Kidney (tissue), 14 donors: Measurements from ENCODE around the gene PLEKHM1. TPM values are rescaled to one million over a fixed set of nuclear protein-coding genes. Genes with fewer than 3 reads are reported as not detected.

ENCODE experiments used
- DNase-seq, 5 donors: peaks; one replicate each; pipeline ENCODE4 v3.0.0-alpha.2; 2013 to 2020
- FAIRE-seq: peaks from 2 replicates; lab custom pipeline; 2012; peaks lifted over from hg19 to GRCh38; lab: Jason Lieb, UNC
- H3K27ac ChIP-seq, 2 donors: one replicate each; pipeline ENCODE4 v1.7.0; 2013; ENCODE audit warnings: low read depth in 2 of 2, low read length in 2 of 2, inconsistent platforms in 1 of 2
- H3K27me3 ChIP-seq: one replicate; pipeline ENCODE4 v1.7.1; 2013; ENCODE audit warnings: low read length, inconsistent platforms; ENCODE audit not compliant: control insufficient read depth, insufficient read depth
- H3K36me3 ChIP-seq, 3 donors: one replicate each; pipeline versions ENCODE4 v1.7.0 to v1.7.1; 2013; ENCODE audit warnings: low read length in 3 of 3, control low read depth in 1 of 3, inconsistent platforms in 1 of 3; ENCODE audit not compliant: insufficient read depth in 3 of 3, control insufficient read depth in 2 of 3
- H3K4me1 ChIP-seq, 3 donors: one replicate each; pipeline versions ENCODE4 v1.7.0 to v1.7.1; 2013; ENCODE audit warnings: low read length in 3 of 3, inconsistent platforms in 1 of 3, low read depth in 1 of 3; ENCODE audit not compliant: control insufficient read depth in 2 of 3, insufficient read depth in 2 of 3
- H3K4me3 ChIP-seq, 3 donors: one replicate each; pipeline versions ENCODE4 v1.7.0 to v1.8.1; 2013; ENCODE audit warnings: low read length in 3 of 3, control low read depth in 1 of 3, inconsistent platforms in 1 of 3
- H3K9ac ChIP-seq, 3 donors: one replicate each; pipeline versions ENCODE4 v1.7.0 to v1.7.1; 2013; ENCODE audit warnings: low read length in 3 of 3, control low read depth in 1 of 3, inconsistent platforms in 1 of 3
- H3K9me3 ChIP-seq, 3 donors: one replicate each; pipeline versions ENCODE4 v1.7.0 to v1.7.1; 2013; ENCODE audit warnings: low read length in 3 of 3, control low read depth in 1 of 3, inconsistent platforms in 1 of 3; ENCODE audit not compliant: control insufficient read depth in 2 of 3, insufficient read depth in 1 of 3
- intact Hi-C: fragments of 100-400 bp; cut with DNase I; formaldehyde crosslinking; loops from one replicate; pipeline ENCODE4 v1.11.1; 2022
- polyA plus RNA-seq: library from polyadenylated mRNA; stranded (reverse); fragments of 350-450 nt; fragmentation: Illumina TruSeq; extraction: RNeasy Lipid Tissue Mini Kit (QIAGEN cat#74804); gene quantifications from one replicate; pipeline ENCODE4 v1.2.3, GENCODE V29; 2014; ENCODE audit warnings: low read depth, low replicate concordance; ENCODE audit not compliant: insufficient read depth
- total RNA-seq: library from RNA; stranded (reverse); fragmentation: NEBNext Ultra II Directional; extraction: Animal tissue kit (Norgen Biotek cat#: 25700); gene quantifications from one replicate; pipeline ENCODE4 v1.2.1, GENCODE V29; 2021
- TF ChIP-seq, protein P1 (sequence below): IDR thresholded peaks from 3 replicates; pipeline ENCODE4 v1.5.1; 2012; ENCODE audit warnings: mild to moderate bottlenecking, moderate library complexity, borderline replicate concordance; ENCODE audit not compliant: insufficient read depth; ENCODE audit errors: extremely low read depth
- donor health status: control.
- donor health status: control.
- donor health status: control.
- donor health status: control.
- donor health status: control.
- donor health status: DM: yes; HTN: yes; CAD: no.
- donor health status: Normal renal cell carcinoma (clear cell type).

PLEKHM1 gene
- total and polyA plus RNA-seq, 2 donors from 2014 or later: 13.3 to 46.6 TPM

DNA sequence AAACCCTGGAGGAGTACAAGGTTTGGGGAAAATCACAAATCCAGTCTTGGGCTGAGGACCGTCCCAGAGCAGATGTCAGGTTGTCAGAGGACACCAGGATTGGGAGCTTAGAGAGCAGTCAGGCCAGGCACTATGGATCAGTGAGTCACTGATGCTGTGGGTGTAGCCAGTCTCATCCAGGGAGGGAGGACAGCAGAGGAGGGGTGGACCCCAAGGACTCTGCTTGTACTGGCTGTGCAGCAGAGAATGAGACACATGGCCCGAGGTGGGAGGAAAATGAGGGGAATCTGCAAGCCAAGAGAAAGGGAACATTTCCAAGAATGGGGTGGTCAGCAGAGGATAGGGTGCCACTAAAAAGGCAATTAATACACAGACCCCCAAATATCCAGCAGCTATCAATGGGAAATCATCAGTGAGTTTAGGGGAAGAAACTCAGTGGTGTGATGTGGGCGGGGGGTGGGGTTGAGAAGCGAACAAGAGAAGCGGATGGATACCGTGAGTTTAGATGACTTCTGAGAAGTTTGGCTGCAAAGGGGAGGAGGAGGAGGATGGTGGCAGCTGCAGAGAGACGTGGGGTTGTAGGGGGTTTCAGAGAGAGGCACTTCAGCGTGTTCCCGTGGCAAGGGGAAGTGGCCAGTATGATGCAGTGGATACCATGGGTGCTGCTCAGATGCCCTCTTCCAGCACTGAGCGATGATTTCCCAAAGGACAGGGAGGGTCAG is 101.8 kb downstream of the PLEKHM1 start:
- H3K36me3 ChIP-seq: no peaks in the 10 kb centered on the region
- H3K27me3 ChIP-seq: no peaks in the 10 kb centered on the region
- no peak overlapping the region for H3K9ac ChIP-seq
- H3K9me3 ChIP-seq: no peaks in the 10 kb centered on the region
- TF ChIP-seq, protein P1, sequence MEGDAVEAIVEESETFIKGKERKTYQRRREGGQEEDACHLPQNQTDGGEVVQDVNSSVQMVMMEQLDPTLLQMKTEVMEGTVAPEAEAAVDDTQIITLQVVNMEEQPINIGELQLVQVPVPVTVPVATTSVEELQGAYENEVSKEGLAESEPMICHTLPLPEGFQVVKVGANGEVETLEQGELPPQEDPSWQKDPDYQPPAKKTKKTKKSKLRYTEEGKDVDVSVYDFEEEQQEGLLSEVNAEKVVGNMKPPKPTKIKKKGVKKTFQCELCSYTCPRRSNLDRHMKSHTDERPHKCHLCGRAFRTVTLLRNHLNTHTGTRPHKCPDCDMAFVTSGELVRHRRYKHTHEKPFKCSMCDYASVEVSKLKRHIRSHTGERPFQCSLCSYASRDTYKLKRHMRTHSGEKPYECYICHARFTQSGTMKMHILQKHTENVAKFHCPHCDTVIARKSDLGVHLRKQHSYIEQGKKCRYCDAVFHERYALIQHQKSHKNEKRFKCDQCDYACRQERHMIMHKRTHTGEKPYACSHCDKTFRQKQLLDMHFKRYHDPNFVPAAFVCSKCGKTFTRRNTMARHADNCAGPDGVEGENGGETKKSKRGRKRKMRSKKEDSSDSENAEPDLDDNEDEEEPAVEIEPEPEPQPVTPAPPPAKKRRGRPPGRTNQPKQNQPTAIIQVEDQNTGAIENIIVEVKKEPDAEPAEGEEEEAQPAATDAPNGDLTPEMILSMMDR: no peak
- intact Hi-C loops: loop anchor here (5.0 to 10.0 kb wide), 2 partner anchors 106 to 164 kb away; partner anchors contain the start of gene FMNL1
- no peak overlapping the region for H3K4me3 ChIP-seq
- DNase-seq: no peak
- H3K4me1 ChIP-seq: peaks cover 0 to 3% (median 0%) of the 10 kb centered on the region in 3 donors
- FAIRE-seq: no peak
- no peak overlapping the region for H3K27ac ChIP-seq

GRCh38 chr17:45387739-45388138 is 102.8 kb downstream of the PLEKHM1 start:
- FAIRE-seq (no peak), DNase-seq (no peak)
- TF ChIP-seq, protein P1: no peak
- intact Hi-C loops: loop anchor here (5.0 to 10.0 kb wide), 2 partner anchors 105 to 163 kb away; partner anchors contain the start of gene FMNL1
- Histone ChIP-seq H3K4me3 (no peak overlapping the region), H3K27ac (no peak overlapping the region), H3K9ac (no peak overlapping the region), H3K27me3 (no peaks in the 10 kb centered on the region), H3K36me3 (no peaks in the 10 kb centered on the region), H3K4me1 (peaks cover 0 to 3% (median 0%) of the 10 kb centered on the region in 3 donors), H3K9me3 (no peaks in the 10 kb centered on the region)

GRCh38 chr17:45386178-45386577 is 104.3 kb downstream of the PLEKHM1 start:
- H3K9ac ChIP-seq: no peak overlapping the region
- no peak overlapping the region for H3K4me3 ChIP-seq
- no peaks in the 10 kb centered on the region for H3K27me3 ChIP-seq
- no peaks in the 10 kb centered on the region for H3K36me3 ChIP-seq
- H3K9me3 ChIP-seq: no peaks in the 10 kb centered on the region
- DNase-seq (no peak), FAIRE-seq (no peak)
- H3K27ac ChIP-seq: no peak overlapping the region
- TF ChIP-seq, protein P1: no peak
- H3K4me1 ChIP-seq: peaks cover 0 to 3% (median 0%) of the 10 kb centered on the region in 3 donors
- intact Hi-C loops: loop anchor here (5.0 to 10.0 kb wide), 2 partner anchors 104 to 161 kb away; partner anchors contain the start of gene FMNL1

Other genes starting within 250 kb of the PLEKHM1 start
- not detected for gene SPATA32, start 228.6 kb downstream of the PLEKHM1 start, total RNA-seq
- not detected for gene SPATA32, start 228.6 kb downstream of the PLEKHM1 start, polyA plus RNA-seq
- gene MAP3K14, start 173.7 kb downstream of the PLEKHM1 start, total RNA-seq: 24.5 TPM
- gene MAP3K14, start 173.7 kb downstream of the PLEKHM1 start, polyA plus RNA-seq: 7.6 TPM
- gene ARHGAP27, start 57.9 kb downstream of the PLEKHM1 start, total RNA-seq: 57.2 TPM
- gene ARHGAP27, start 57.9 kb downstream of the PLEKHM1 start, polyA plus RNA-seq: 13.3 TPM